ENCODE data around the gene RNPEPL1. TPM values are rescaled to one million over a fixed set of nuclear protein-coding genes. Genes with fewer than 3 reads are reported as not detected.

RNPEPL1 gene
- total RNA-seq, 1 donor from 2014 or later: 29.2 TPM

- peaks cover 4% of the 10 kb centered on the region for H3K4me1 Mint-ChIP-seq (ENCODE audit: unreplicated experiment)
- DNase-seq (ENCODE audit: low spot score): no peak
- H3K27me3 Mint-ChIP-seq (ENCODE audit: unreplicated experiment): peaks cover 5% of the 10 kb centered on the region
- no peak overlapping the region for H3K4me3 Mint-ChIP-seq (ENCODE audit: unreplicated experiment)
- H3K9me3 Mint-ChIP-seq (ENCODE audit: unreplicated experiment): peaks cover 4% of the 10 kb centered on the region
- TF ChIP-seq CTCF (IDR thresholded peaks at IDR 0.05; ENCODE audit: unreplicated experiment): no peak
- no peak overlapping the region for H3K27ac Mint-ChIP-seq (ENCODE audit: unreplicated experiment)
- peaks cover 27% of the 10 kb centered on the region for H3K36me3 Mint-ChIP-seq (ENCODE audit: low read depth, unreplicated experiment)
Observed at GRCh38 chr2:240579071-240579762, 10.9 kb downstream of the RNPEPL1 start.

- Mint-ChIP-seq H3K4me3 (ENCODE audit: unreplicated experiment) (no peak overlapping the region), H3K36me3 (ENCODE audit: low read depth, unreplicated experiment) (peaks cover 27% of the 10 kb centered on the region), H3K4me1 (ENCODE audit: unreplicated experiment) (peaks cover 12% of the 10 kb centered on the region), H3K27ac (ENCODE audit: unreplicated experiment) (peak overlapping the region; percentile 32), H3K9me3 (ENCODE audit: unreplicated experiment) (peaks cover 4% of the 10 kb centered on the region), H3K27me3 (ENCODE audit: unreplicated experiment) (peaks cover 7% of the 10 kb centered on the region)
- TF ChIP-seq CTCF (IDR thresholded peaks at IDR 0.05; ENCODE audit: unreplicated experiment): no peak
- DNase-seq (ENCODE audit: low spot score): no peak
Observed at GRCh38 chr2:240579771-240580614, 11.7 kb downstream of the RNPEPL1 start.

GRCh38 chr2:240581811-240582210 lies 13.5 kb downstream of the RNPEPL1 start:
- Mint-ChIP-seq H3K9me3 (ENCODE audit: unreplicated experiment) (peaks cover 4% of the 10 kb centered on the region), H3K4me1 (ENCODE audit: unreplicated experiment) (peaks cover 19% of the 10 kb centered on the region), H3K36me3 (ENCODE audit: low read depth, unreplicated experiment) (peaks cover 31% of the 10 kb centered on the region), H3K4me3 (ENCODE audit: unreplicated experiment) (no peak overlapping the region), H3K27me3 (ENCODE audit: unreplicated experiment) (peaks cover 8% of the 10 kb centered on the region), H3K27ac (ENCODE audit: unreplicated experiment) (peak overlapping the region; percentile 62)
- no peak for TF ChIP-seq CTCF (IDR thresholded peaks at IDR 0.05; ENCODE audit: unreplicated experiment)
- no peak for DNase-seq (ENCODE audit: low spot score)

GRCh38 chr2:240582781-240583180 lies 14.5 kb downstream of the RNPEPL1 start:
- Mint-ChIP-seq H3K36me3 (ENCODE audit: low read depth, unreplicated experiment) (peaks cover 34% of the 10 kb centered on the region), H3K27ac (ENCODE audit: unreplicated experiment) (no peak overlapping the region), H3K27me3 (ENCODE audit: unreplicated experiment) (peaks cover 9% of the 10 kb centered on the region), H3K4me3 (ENCODE audit: unreplicated experiment) (no peak overlapping the region), H3K9me3 (ENCODE audit: unreplicated experiment) (peaks cover 4% of the 10 kb centered on the region), H3K4me1 (ENCODE audit: unreplicated experiment) (peaks cover 25% of the 10 kb centered on the region)
- no peak for DNase-seq (ENCODE audit: low spot score)
- no peak for TF ChIP-seq CTCF (IDR thresholded peaks at IDR 0.05; ENCODE audit: unreplicated experiment)

- no peak for TF ChIP-seq CTCF (IDR thresholded peaks at IDR 0.05; ENCODE audit: unreplicated experiment)
- H3K9me3 Mint-ChIP-seq (ENCODE audit: unreplicated experiment): peaks cover 4% of the 10 kb centered on the region
- H3K27ac Mint-ChIP-seq (ENCODE audit: unreplicated experiment): no peak overlapping the region
- DNase-seq (ENCODE audit: low spot score): no peak
- peaks cover 30% of the 10 kb centered on the region for H3K4me1 Mint-ChIP-seq (ENCODE audit: unreplicated experiment)
- peaks cover 11% of the 10 kb centered on the region for H3K27me3 Mint-ChIP-seq (ENCODE audit: unreplicated experiment)
- no peak overlapping the region for H3K4me3 Mint-ChIP-seq (ENCODE audit: unreplicated experiment)
- peaks cover 40% of the 10 kb centered on the region for H3K36me3 Mint-ChIP-seq (ENCODE audit: low read depth, unreplicated experiment)
Observed at GRCh38 chr2:240583774-240584173, 15.5 kb downstream of the RNPEPL1 start.

All from endothelial cell (in vitro differentiated cells).